NCI-H748 (cell line): ENCODE results near the gene CEACAM8.
A peak's percentile ranks its signal among the peaks of the same experiment; 100 is the strongest.
"Not testable (repeated sequence)": the region's sequence is repeated elsewhere in the genome, so short reads cannot be mapped to it uniquely, and the experiment has no call there.

Experiments used
- DNase-seq: peaks from one replicate; lab custom pipeline; 2025; ENCODE audit not compliant: unreplicated experiment; lab: John Stamatoyannopoulos, UW

Gene CEACAM8

GRCh38 chr19:42594617-42595489 is at the start of gene CEACAM8:
Gene CEACAM8 (minus strand): TSS chr19:42594924. CDS start chr19:42594828, 96 bp downstream.
- DNase-seq: peak; percentile 24

GRCh38 chr19:42639324-42640092 is 44.8 kb upstream of the CEACAM8 start:
- not testable (repeated sequence) for DNase-seq

- DNase-seq: no peak
Measured at GRCh38 chr19:42635233-42635539, 40.5 kb upstream of the CEACAM8 start.

GRCh38 chr19:42634409-42635232 is 39.9 kb upstream of the CEACAM8 start:
- peak; percentile 68 for DNase-seq

- no peak for DNase-seq
Measured at GRCh38 chr19:42629191-42629590, 34.5 kb upstream of the CEACAM8 start.

GRCh38 chr19:42628411-42629140 is 33.9 kb upstream of the CEACAM8 start:
- DNase-seq: no peak

GRCh38 chr19:42627916-42628315 is 33.2 kb upstream of the CEACAM8 start:
- DNase-seq: no peak

GRCh38 chr19:42626181-42626580 is 31.5 kb upstream of the CEACAM8 start:
- DNase-seq: no peak

GRCh38 chr19:42619271-42619670 is 24.5 kb upstream of the CEACAM8 start:
- DNase-seq: no peak

GRCh38 chr19:42613666-42614065 is 18.9 kb upstream of the CEACAM8 start:
- DNase-seq: no peak

- not testable (repeated sequence) for DNase-seq
Measured at GRCh38 chr19:42610401-42610915, 15.7 kb upstream of the CEACAM8 start.

GRCh38 chr19:42606660-42607351 is 12.1 kb upstream of the CEACAM8 start:
- peak; percentile 90 for DNase-seq

- DNase-seq: no peak
Measured at GRCh38 chr19:42601811-42602443, 7.2 kb upstream of the CEACAM8 start.

- peak; percentile 48 for DNase-seq
Measured at GRCh38 chr19:42596391-42597072, 1.8 kb upstream of the CEACAM8 start.

GRCh38 chr19:42595550-42596172 is 937 bp upstream of the CEACAM8 start:
- DNase-seq: no peak

GRCh38 chr19:42589792-42590191 is 4.9 kb downstream of the CEACAM8 start:
- no peak for DNase-seq

GRCh38 chr19:42584466-42584865 is 10.3 kb downstream of the CEACAM8 start:
- no peak for DNase-seq

GRCh38 chr19:42577016-42577415 is 17.7 kb downstream of the CEACAM8 start:
- DNase-seq: no peak
